Measurements from ENCODE around the gene PTAFR. TPM values are rescaled to one million over a fixed set of nuclear protein-coding genes. Genes with fewer than 3 reads are reported as not detected.

Gene PTAFR
- total and polyA plus RNA-seq, 2 of the 8 experiments (the other 6 are each of a cell fraction or from before 2014, with no cell fraction given) = 1.2 to 4.9 TPM

DNA sequence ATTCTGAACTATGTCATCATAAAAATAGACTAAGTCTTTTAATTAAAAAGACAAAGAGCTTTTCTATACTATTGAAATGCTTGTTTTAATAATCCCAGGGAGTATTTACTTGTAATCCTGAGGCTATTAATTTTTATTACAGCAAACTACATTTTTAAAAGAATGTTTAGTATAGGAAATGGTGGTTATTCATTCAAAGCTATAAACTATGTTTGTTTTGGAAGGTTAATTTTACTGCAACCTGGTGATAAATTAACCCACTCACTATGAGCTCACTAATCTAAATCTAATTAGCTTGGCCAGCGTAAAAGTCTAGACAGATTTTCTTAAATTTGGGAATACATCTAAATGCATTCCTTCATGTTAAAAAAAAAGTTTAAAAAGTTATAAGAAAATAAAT is 74.3 kb downstream of the PTAFR start:
- Histone ChIP-seq H3K56ac (replicated peaks; ENCODE audit: insufficient read length, low read depth, low read length) (no peak overlapping the region), H2BK20ac (ENCODE audit: low read length) (no peak overlapping the region), H3K23ac (ENCODE audit: insufficient read length) (no peak overlapping the region), H2AK5ac (ENCODE audit: low read depth, low read length) (no peak overlapping the region), H2BK120ac (replicated peaks; ENCODE audit: low read depth, low read length) (no peak overlapping the region), H3K23me2 (ENCODE audit: low read depth, low read length) (peaks cover 2% of the 10 kb centered on the region; the same call in 1 of the 2 replicates), H3K9me3 (ENCODE audit: insufficient read depth in 2 of 2, low read depth in 1 of 2, low read length in 1 of 2) (no peaks in the 10 kb centered on the region), H3K27me3 (replicated peaks in 1 of 4; ENCODE audit: control insufficient read depth in 3 of 4, extremely low read depth in 1 of 4, insufficient read depth in 3 of 4, low read length in 3 of 4) (no peaks in the 10 kb centered on the region), H3K4ac (replicated peaks; ENCODE audit: insufficient read length, low read depth, low read length) (no peak overlapping the region), H3K14ac (ENCODE audit: insufficient read length) (no peak overlapping the region), H2BK12ac (ENCODE audit: low read depth, low read length) (no peak overlapping the region), H4K20me1 (replicated peaks in 1 of 2; ENCODE audit: control insufficient read depth in 1 of 2, insufficient read depth in 2 of 2, low read length in 2 of 2) (no peaks in the 10 kb centered on the region), H3K18ac (ENCODE audit: extremely low read depth, low read length) (no peak overlapping the region), H3K4me1 (replicated peaks in 1 of 4; ENCODE audit: control insufficient read depth in 3 of 4, insufficient read depth in 4 of 4, low read length in 3 of 4) (peaks cover 0 to 2% (median 0%) of the 10 kb centered on the region in 4 experiments; a peak in 2 of 7 replicates), H2BK5ac (ENCODE audit: low read depth, low read length) (no peak overlapping the region), H3K4me3 (ENCODE audit: extremely low read depth in 1 of 4, insufficient read depth in 2 of 4, low read depth in 3 of 4, low read length in 4 of 4) (no peak overlapping the region), H2AFZ (ENCODE audit: low read length) (no peak overlapping the region), H3K4me2 (ENCODE audit: insufficient read depth in 1 of 2, low read depth in 2 of 2, low read length in 2 of 2) (no peak overlapping the region), H4K8ac (ENCODE audit: extremely low read depth, insufficient read depth, low read length) (no peak overlapping the region), H4K5ac (ENCODE audit: insufficient read length, low read depth, low read length) (no peak overlapping the region), H2BK15ac (ENCODE audit: low read length) (no peak overlapping the region), H4K91ac (replicated peaks; ENCODE audit: insufficient read length, low read length) (no peak overlapping the region), H3K9ac (replicated peaks in 1 of 4; ENCODE audit: extremely low read depth in 1 of 4, low read depth in 3 of 4, low read length in 3 of 4) (no peak overlapping the region), H3K36me3 (ENCODE audit: control insufficient read depth in 2 of 4, insufficient read depth in 4 of 4, low read length in 3 of 4) (no peaks in the 10 kb centered on the region), H3K79me2 (ENCODE audit: control insufficient read depth in 1 of 2, insufficient read depth in 2 of 2, low read length in 2 of 2) (no peaks in the 10 kb centered on the region), H3K79me1 (ENCODE audit: low read depth, low read length) (no peaks in the 10 kb centered on the region), H3K27ac (ENCODE audit: low read depth, low read length) (no peak overlapping the region)
- TF ChIP-seq SIRT6 (IDR thresholded peaks at IDR 0.05; ENCODE audit: low read length) = no peak
- TF ChIP-seq SRF (IDR thresholded peaks at IDR 0.05; ENCODE audit: low read depth, low read length) = no peak
- TF ChIP-seq FOSL1 (IDR thresholded peaks at IDR 0.05; ENCODE audit: insufficient read depth, low read depth, low read length) = no peak
- TF ChIP-seq SP2 (IDR thresholded peaks at IDR 0.05; ENCODE audit: low read length) = no peak
- TF ChIP-seq MAFK (IDR thresholded peaks at IDR 0.05; ENCODE audit: low read depth, low read length) = no peak
- no peak for TF ChIP-seq KDM4A (IDR thresholded peaks at IDR 0.05; ENCODE audit: low read depth, low read length, severe bottlenecking)
- TF ChIP-seq GABPA (IDR thresholded peaks at IDR 0.05; ENCODE audit: borderline replicate concordance, insufficient read depth, low read length) = no peak
- no peak for TF ChIP-seq EGR1 (IDR thresholded peaks at IDR 0.05; ENCODE audit: borderline replicate concordance, low read depth, low read length)
- TF ChIP-seq POLR2AphosphoS5 (IDR thresholded peaks at IDR 0.05; ENCODE audit: low read depth, low read length) = no peak
- TF ChIP-seq CBX5 (IDR thresholded peaks at IDR 0.05; ENCODE audit: low read depth, low read length) = no peak
- no peak for TF ChIP-seq RFX5 (IDR thresholded peaks at IDR 0.05; ENCODE audit: borderline replicate concordance, low read depth, low read length)
- TF ChIP-seq POLR2A (IDR thresholded peaks at IDR 0.05; ENCODE audit: control extremely low read depth in 1 of 2, low read depth in 2 of 2, low read length in 2 of 2) = no peak
- TF ChIP-seq NANOG (IDR thresholded peaks at IDR 0.05; ENCODE audit: insufficient read depth, low read depth, low read length, poor library complexity, severe bottlenecking) = no peak
- WGBS, 2 experiments (ENCODE audit: extremely low coverage in 1 of 2, insufficient coverage in 1 of 2, insufficient read length in 1 of 2, insufficient replicate concordance in 2 of 2, low coverage in 1 of 2, low lambda C conversion rate in 2 of 2, missing lambda C conversion rate in 1 of 2) = 91% methylated on average over 1 of the region's 1 CpG; no CpG with 5 or more reads in 1 of the 2 experiments
- POLR2A ChIA-PET (ENCODE audit: partially characterized antibody) = interaction anchor here (0.7 kb wide), 1 partner anchor 81 kb away, joined by 3 read pairs; no protein-coding TSS in a partner anchor
- CTCF ChIA-PET (ENCODE audit: partially characterized antibody) = interaction anchor here (0.7 to 3.5 kb wide), 3 partner anchors 9 to 256 kb away, joined by 3 to 22 read pairs (median 3); no protein-coding TSS in a partner anchor
- DNase-seq (ENCODE audit: low read depth in 1 of 2, low spot score in 2 of 2) (no peak), FAIRE-seq (no peak)
